GM19099 (cell line): Measurements from ENCODE around the gene HOXA11.

Experiments used
- POLR2A ChIP-seq: IDR thresholded peaks from 3 replicates; pipeline ENCODE4 v1.6.1; 2011; ENCODE audit warnings: low read depth; ENCODE audit not compliant: insufficient read length; ENCODE audit errors: extremely low read depth

HOXA11 gene

GRCh38 chr7:27185013-27185853 is at the start of gene HOXA11:
Gene HOXA11, minus strand, starts transcription at chr7:27185232. Its CDS starts 88 bp downstream, at chr7:27185144.
- TF ChIP-seq POLR2A, result no peak

- no peak for TF ChIP-seq POLR2A
Measured at GRCh38 chr7:27229448-27229847, 44.4 kb upstream of the HOXA11 start.

- no peak for TF ChIP-seq POLR2A
Measured at GRCh38 chr7:27224983-27225934, 40.2 kb upstream of the HOXA11 start.

- no peak for TF ChIP-seq POLR2A
Measured at GRCh38 chr7:27223941-27224575, 39.0 kb upstream of the HOXA11 start.

- TF ChIP-seq POLR2A, result no peak
Measured at GRCh38 chr7:27221201-27221797, 36.3 kb upstream of the HOXA11 start.

GRCh38 chr7:27220440-27220955 is 35.5 kb upstream of the HOXA11 start:
- no peak for TF ChIP-seq POLR2A

- TF ChIP-seq POLR2A, result no peak
Measured at GRCh38 chr7:27219821-27220220, 34.8 kb upstream of the HOXA11 start.

- no peak for TF ChIP-seq POLR2A
Measured at GRCh38 chr7:27217951-27218350, 32.9 kb upstream of the HOXA11 start.

GRCh38 chr7:27215356-27215755 is 30.3 kb upstream of the HOXA11 start:
- TF ChIP-seq POLR2A, result no peak

- TF ChIP-seq POLR2A, result no peak
Measured at GRCh38 chr7:27214239-27214950, 29.4 kb upstream of the HOXA11 start.

- no peak for TF ChIP-seq POLR2A
Measured at GRCh38 chr7:27213433-27214238, 28.6 kb upstream of the HOXA11 start.

- no peak for TF ChIP-seq POLR2A
Measured at GRCh38 chr7:27212497-27213432, 27.7 kb upstream of the HOXA11 start.
